GM12864 (cell line): ENCODE measurements around the gene ZNF808.
A peak's percentile ranks its signal among the peaks of the same experiment; 100 is the strongest.
"Not testable (repeated sequence)": the region's sequence is repeated elsewhere in the genome, so short reads cannot be mapped to it uniquely, and the experiment has no call there.

ENCODE experiments used
- DNase-seq: peaks from one replicate; pipeline ENCODE4 v3.0.0-alpha.2; 2011; ENCODE audit warnings: low read depth
- H3K4me3 ChIP-seq: 2 replicates; pipeline ENCODE4 v1.5.1; 2011; ENCODE audit warnings: mild to moderate bottlenecking, low read depth, low read length, control low read depth
- TF ChIP-seq, protein P1 (sequence below): IDR thresholded peaks from 2 replicates; pipeline ENCODE4 v1.5.1; 2011; ENCODE audit warnings: low read depth, mild to moderate bottlenecking, moderate library complexity, low read length, control low read depth, inconsistent platforms; ENCODE audit errors: missing control alignments

ZNF808 gene

DNA sequence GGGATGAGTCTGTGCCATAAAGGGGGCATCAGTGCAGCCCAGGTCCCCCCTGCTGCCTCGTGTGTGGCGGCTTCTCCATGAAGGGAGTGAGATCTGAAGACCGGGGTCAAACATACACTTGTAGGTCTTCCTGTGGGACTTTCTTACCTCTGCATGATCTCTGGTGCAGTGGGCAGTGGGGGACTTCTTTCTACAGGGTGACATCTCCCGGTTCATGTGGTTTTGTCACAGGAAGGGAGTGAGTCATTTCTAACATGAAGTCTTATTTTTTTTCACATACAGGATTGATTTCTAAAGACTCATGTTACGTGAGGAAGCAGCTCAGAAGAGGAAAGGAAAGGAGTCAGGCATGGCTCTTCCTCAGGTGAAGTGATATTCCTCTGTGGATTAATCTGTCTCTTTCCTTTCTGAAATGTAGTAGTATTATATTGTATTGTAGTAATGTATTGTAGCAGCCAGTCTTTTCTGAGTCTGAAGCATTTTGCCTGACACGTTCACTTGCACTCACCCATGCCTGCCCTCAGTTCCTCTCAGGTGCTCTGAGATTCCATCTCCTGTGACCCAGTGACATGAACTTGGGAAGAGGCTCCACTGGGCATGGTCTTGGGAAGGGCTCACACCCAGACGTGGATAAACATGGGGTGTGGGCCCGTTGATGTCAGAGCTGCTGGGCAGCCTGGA, 15.7 kb downstream of the ZNF808 start:
- TF ChIP-seq, protein P1, sequence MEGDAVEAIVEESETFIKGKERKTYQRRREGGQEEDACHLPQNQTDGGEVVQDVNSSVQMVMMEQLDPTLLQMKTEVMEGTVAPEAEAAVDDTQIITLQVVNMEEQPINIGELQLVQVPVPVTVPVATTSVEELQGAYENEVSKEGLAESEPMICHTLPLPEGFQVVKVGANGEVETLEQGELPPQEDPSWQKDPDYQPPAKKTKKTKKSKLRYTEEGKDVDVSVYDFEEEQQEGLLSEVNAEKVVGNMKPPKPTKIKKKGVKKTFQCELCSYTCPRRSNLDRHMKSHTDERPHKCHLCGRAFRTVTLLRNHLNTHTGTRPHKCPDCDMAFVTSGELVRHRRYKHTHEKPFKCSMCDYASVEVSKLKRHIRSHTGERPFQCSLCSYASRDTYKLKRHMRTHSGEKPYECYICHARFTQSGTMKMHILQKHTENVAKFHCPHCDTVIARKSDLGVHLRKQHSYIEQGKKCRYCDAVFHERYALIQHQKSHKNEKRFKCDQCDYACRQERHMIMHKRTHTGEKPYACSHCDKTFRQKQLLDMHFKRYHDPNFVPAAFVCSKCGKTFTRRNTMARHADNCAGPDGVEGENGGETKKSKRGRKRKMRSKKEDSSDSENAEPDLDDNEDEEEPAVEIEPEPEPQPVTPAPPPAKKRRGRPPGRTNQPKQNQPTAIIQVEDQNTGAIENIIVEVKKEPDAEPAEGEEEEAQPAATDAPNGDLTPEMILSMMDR: no peak
- peak; percentile 25 for DNase-seq
- H3K4me3 ChIP-seq: no peak overlapping the region

DNA sequence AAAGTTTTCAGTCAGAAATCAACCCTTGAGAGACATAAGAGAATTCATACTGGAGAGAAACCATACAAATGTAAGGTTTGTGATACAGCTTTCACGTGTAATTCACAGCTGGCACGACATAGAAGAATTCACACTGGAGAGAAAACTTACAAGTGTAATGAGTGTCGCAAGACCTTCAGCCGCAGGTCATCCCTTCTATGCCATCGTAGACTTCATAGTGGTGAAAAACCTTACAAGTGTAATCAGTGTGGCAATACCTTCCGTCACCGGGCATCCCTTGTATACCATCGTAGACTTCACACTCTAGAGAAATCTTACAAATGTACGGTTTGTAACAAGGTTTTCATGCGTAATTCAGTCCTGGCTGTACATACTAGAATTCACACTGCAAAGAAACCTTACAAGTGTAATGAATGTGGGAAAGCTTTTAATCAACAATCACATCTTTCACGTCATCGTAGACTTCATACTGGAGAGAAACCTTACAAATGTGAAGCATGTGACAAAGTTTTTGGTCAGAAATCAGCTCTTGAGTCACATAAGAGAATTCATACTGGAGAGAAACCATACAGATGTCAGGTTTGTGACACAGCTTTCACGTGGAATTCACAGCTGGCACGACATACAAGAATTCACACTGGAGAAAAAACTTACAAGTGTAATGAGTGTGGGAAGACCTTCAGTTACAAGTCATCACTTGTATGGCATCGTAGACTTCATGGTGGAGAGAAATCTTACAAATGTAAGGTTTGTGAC, 26.9 kb downstream of the ZNF808 start:
- H3K4me3 ChIP-seq: no peak overlapping the region
- TF ChIP-seq, protein P1: no peak
- no peak for DNase-seq

DNA sequence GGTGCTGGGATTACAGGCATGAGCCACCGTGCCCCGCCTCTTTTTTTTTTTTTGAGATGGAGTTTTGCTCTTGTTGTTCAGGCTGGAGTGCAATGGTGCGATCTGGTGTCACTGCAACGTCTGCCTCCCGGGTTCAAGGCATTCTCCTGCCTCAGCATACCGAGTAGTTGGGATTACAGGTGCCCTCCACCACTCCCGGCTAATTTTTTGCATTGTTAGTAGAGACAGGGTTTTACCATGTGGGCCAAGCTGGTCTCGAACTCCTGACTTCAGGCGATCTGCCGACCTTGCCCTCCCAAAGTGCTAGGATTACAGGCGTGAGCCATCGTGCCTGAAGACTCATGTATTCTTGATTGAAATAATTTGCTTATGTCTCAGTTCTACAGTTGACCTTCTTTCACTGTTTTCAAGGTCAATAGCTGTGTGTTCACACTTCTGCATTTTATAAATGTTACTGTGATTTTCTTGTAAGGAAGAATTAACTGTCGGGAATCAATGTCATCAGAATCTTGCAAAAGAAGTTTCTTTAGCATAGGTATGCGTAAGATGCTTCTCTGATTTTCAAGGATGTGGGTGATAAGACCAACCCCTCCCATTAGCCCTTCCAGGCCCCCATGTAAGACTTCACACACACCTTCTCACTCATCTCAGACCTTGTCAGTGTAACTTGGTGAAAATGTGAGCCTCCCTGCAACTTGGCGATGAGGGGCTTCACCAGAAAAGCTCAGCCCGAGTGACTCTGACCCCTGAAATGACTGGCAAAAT, 29.9 kb downstream of the ZNF808 start:
- TF ChIP-seq, protein P1: no peak
- H3K4me3 ChIP-seq: no peak overlapping the region
- DNase-seq: no peak

DNA sequence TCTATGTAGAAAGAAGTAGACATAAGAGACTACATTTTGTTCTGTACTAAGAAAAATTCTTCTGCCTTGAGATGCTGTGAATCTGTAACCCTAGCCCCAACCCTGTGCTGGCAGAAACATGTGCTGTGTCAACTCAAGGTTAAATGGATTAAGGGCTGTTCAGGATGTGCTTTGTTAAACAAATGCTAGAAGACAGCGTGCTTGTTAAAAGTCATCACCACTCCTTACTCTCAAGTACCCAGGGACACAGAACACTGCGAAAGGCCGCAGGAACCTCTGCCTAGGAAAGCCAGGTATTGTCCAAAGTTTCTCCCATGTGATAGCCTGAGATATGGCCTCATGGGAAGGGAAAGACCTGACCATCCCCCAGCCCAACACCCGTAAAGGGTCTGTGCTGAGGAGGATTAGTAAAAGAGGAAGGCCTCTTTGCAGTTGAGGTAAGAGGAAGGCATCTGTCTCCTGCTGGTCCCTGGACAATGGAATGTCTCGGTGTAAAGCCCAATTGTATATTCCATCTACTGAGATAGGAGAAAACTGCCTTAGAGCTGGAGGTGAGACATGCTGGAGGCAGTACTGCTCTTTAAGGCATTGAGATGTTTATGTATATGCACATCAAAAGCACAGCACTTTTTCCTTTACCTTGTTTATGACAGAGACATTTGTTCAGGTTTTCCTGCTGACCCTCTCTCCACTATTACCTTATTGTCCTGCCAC, 31.4 kb downstream of the ZNF808 start:
- not testable (repeated sequence) for H3K4me3 ChIP-seq, DNase-seq

DNA sequence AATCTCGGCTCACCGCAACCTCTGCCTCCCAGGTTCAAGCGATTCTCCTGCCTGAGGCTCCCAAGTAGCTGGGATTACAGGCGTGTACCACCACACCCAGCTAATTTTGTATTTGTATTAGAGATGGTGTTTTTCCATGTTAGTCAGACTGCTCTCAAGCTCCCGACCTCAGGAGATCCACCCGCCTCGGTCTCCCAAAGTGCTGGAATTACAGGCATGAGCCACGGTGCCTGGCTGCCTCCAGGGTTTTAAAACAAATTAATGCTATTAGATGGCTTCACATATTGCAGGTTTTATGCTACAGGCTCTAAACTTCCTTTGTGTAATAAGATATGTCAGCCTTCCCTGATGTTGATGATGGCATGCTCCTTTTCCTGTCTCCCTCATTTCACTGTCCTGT, 34.1 kb downstream of the ZNF808 start:
- not testable (repeated sequence) for H3K4me3 ChIP-seq, DNase-seq

DNA sequence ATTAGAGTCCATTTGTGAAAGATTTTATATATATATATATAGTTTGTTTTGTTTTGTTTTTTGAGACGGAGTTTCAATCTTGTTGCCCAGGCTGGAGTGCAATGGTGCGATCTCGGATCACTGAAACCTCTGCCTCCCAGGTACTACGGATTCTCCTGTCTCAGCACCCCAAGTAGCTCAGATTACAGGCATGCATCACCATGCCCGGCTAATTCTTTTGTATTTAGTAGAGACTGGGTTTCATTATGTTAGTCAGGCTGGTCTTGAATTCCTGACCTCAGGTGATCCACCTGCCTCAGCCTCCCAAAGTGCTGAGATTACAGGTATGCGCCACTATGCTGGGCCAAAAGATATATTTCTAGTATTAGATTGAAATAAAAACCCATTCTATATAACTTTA, 38.7 kb downstream of the ZNF808 start:
- no peak for DNase-seq
- H3K4me3 ChIP-seq: no peak overlapping the region
- TF ChIP-seq, protein P1: no peak

DNA sequence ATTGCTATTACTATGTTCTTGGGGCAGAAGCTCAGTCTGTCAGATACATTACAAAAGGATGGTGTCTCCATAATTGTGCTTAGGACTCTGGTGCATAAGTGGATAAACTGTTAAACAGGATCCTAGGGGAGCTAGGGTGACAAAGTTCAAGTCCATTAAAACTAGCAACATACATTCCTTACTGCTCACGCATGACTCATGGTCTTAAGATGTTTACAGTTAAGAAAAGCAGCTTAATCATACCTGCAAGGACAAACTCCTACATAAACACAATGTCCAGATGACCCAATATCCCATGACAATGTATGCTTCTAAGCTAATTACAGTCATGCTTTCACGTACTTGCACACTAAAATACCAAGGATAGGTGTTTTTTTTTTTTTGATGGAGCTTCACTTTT, 39.1 kb downstream of the ZNF808 start:
- TF ChIP-seq, protein P1: no peak
- DNase-seq: no peak

More for the DNA sequence above, 39.1 kb downstream of the ZNF808 start:
- no peak overlapping the region for H3K4me3 ChIP-seq
